ENCODE data around the gene OR8D2.

DNA sequence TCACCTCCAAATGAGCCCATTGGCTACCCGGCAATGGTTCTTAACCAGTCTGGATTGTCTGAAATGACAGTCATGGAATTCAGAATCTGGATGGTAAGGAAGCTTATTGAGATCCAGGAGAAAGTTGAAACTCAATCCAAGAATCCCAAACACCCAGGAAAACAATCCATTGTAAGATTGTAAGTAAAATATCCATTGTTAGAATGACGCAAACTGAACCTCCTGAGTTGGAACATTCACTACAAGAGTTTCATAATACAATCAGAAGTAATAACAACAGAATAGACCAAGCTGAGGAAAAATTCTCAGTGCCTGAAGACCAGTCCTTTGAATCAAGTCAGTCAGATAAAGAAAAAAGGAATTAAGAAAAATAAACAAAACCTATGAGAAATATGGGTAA is 41.7 kb downstream of the OR8D2 start:
- TF ChIP-seq, protein P1, sequence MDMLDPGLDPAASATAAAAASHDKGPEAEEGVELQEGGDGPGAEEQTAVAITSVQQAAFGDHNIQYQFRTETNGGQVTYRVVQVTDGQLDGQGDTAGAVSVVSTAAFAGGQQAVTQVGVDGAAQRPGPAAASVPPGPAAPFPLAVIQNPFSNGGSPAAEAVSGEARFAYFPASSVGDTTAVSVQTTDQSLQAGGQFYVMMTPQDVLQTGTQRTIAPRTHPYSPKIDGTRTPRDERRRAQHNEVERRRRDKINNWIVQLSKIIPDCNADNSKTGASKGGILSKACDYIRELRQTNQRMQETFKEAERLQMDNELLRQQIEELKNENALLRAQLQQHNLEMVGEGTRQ (CRISPR knock-in tag; IDR thresholded peaks at IDR 0.05): no peak
- TF ChIP-seq CTCF (IDR thresholded peaks at IDR 0.05) (no peak), USF1 (CRISPR knock-in tag; IDR thresholded peaks at IDR 0.05) (no peak), ATF3 (CRISPR knock-in tag; conservative IDR thresholded peaks at IDR 0.05) (no peak), ZNF263 (CRISPR knock-in tag; IDR thresholded peaks at IDR 0.05; ENCODE audit: low read depth) (no peak)
